Posterior vena cava (tissue), 2 donors: ENCODE results near the gene BYSL. TPM values are rescaled to one million over a fixed set of nuclear protein-coding genes. Genes with fewer than 3 reads are reported as not detected.

Experiments
- DNase-seq: peaks from one replicate; pipeline ENCODE4 v3.0.0-alpha.2; 2020; ENCODE audit warnings: low spot score
- intact Hi-C, 2 donors: fragments of 100-400 bp; cut with DNase I; formaldehyde crosslinking; loops; one replicate each; pipeline versions ENCODE4 v1.14.1 to v1.14.2; 2022 to 2023
- total RNA-seq, 2 donors: library from RNA; stranded (reverse); fragmentation: NEBNext Ultra II Directional; extraction: Animal tissue kit (Norgen Biotek cat#: 25700); gene quantifications; one replicate each; pipeline ENCODE4 v1.2.1, GENCODE V29; 2021
- donor health status: DM: yes; HTN: yes; CAD: no.
- donor health status: DM: yes; HTN: yes; CAD: no.

BYSL gene
- total RNA-seq, 2 donors from 2014 or later, result 12.7 to 16.8 TPM

GRCh38 chr6:41966214-41966920 is 45.1 kb downstream of the BYSL start:
- intact Hi-C loops, result no loop called here
- no peak for DNase-seq

DNA sequence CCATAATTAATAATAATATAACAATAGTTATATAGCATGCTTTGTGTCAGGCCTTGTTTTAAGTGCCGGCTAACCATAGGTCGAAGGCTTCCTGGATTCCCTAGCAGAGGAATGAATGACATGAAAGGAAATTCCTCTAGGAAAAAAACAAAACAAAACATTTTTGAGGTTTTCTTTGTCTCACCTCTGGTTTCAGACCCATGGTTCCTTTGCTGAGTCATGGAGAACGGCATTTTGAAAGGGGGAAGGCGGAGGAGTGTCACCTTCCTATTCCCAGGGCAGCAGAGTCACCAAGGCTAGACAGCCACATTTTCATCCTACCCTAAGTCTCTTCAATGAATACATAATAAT is 45.6 kb downstream of the BYSL start:
- DNase-seq, result no peak
- intact Hi-C loops, result no loop called here

GRCh38 chr6:41967312-41968287 is 46.3 kb downstream of the BYSL start:
- no peak for DNase-seq
- intact Hi-C loops, result no loop called here

DNA sequence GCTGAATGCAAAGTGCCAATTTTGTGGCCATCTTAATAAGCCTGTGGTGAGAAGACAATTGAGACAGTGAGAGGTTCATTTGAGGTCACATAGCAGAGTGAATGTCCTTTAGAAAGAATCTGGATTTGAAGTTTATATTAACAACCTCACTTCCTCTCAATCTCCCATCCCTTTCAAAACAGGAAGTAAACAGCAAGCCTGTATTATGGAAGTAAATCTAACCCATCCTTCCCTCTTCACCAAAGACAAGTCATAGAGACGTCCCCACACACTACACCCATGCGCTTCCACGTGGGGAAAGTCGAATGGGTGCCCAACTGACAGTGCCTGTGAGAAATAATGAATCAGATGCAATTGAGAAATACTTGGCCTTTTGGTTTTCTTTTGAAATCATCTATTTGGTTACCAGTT is 49.1 kb downstream of the BYSL start:
- DNase-seq, result peak; percentile 83
- intact Hi-C loops, result no loop called here

DNA sequence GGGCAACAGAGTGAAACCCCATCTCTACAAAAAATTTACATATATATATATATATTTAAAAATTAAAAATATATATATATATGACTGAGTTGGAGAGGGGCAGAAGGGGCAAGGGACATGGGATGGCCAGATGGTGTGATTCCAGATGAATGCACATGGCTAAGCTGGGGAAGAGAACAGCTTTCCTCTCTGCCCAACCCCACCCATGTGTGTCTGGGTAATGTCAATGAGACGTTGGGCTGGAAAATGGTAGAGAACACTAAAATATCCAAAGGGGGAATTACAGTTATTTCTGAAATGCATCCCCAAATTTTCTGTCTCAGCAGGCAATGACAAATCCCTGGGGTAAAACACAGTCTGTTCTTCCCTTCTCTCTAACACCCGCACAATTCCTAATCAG is 51.5 kb downstream of the BYSL start:
- DNase-seq, result no peak
- intact Hi-C loops, result no loop called here

DNA sequence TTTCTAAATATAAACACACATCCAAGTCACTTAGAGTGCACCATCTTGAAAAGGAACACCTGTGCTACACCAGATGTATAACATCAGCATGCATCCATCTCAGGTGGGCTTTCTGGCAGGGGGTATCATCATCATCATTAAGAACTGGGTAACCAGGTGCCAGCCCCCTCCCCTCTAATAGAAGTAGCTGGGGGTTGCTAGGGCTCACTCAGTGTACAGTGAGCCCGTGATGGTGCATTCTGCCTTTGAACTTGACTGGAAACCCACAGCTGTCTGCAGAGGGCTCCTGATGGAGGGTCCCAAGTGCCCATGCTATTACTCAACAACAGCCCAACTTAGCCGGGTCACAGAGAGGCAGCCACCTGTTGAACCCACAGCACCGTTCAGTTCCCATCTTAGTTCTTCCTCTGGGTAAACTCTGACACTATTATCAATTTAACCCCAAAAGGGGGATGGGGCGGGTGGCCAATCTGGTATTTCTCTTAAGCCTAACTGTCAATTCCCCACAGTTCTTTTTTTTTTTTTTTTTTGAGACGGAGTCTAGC is 53.1 kb downstream of the BYSL start:
- intact Hi-C loops, result no loop called here
- DNase-seq, result peak; percentile 20

DNA sequence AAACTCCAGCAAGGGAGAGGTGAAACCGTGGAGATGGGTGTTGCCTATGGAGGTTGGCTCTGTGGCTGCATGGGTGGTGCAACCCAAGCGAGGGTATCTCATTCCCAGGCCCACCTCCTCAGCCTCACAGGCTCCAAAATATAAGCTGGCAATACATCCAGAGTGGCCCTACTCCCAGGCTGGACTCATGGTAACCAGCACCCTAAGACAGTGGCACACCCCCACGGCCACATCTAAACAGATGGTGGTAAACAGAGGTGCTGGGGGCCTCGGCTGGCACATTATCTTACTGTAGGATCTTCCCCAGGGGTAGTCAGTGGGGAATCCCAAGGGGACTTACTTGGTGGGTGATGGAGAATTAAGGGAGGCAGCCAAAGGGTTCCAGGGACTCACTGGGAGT is 54.0 kb downstream of the BYSL start:
- DNase-seq, result no peak
- intact Hi-C loops, result no loop called here

- intact Hi-C loops, result no loop called here
- DNase-seq, result no peak
These were observed 55.6 kb downstream of the BYSL start for GRCh38 chr6:41976794-41977484.

Other genes with a start within 250 kb of the BYSL start
- gene TFEB, start 185.9 kb upstream of the BYSL start, total RNA-seq, result 10 to 100 TPM; 15.1 to 20.6 TPM
- not detected for gene PGC, start 174.1 kb upstream of the BYSL start, total RNA-seq
- gene FRS3, start 141.6 kb upstream of the BYSL start, total RNA-seq, result 1 to 10 TPM; 4.0 to 4.2 TPM
- gene PRICKLE4, start 140.7 kb upstream of the BYSL start, total RNA-seq, result 1 to 10 TPM; 1.4 to 5.8 TPM
- 100 to 1,000 TPM in 1 of 2 donors, 10 to 100 TPM in 1; 84.2 to 101 TPM for gene TOMM6, start 133.8 kb upstream of the BYSL start, total RNA-seq
- gene USP49, start 26.1 kb upstream of the BYSL start, total RNA-seq, result 1 to 10 TPM; 2.7 to 3.1 TPM
- 10 to 100 TPM; 11.9 to 17.8 TPM for gene MED20, start 360 bp upstream of the BYSL start, total RNA-seq
- gene CCND3, start 20.3 kb downstream of the BYSL start, total RNA-seq, result 10 to 100 TPM; 47.7 to 53.3 TPM
- gene TAF8, start 129.0 kb downstream of the BYSL start, total RNA-seq, result 10 to 100 TPM; 16.6 to 18.6 TPM
- gene C6orf132, start 221.1 kb downstream of the BYSL start, total RNA-seq, result 1 to 10 TPM; 2.3 to 5.5 TPM